ENCODE measurements around the gene SNX5. TPM values are rescaled to one million over a fixed set of nuclear protein-coding genes. Genes with fewer than 3 reads are reported as not detected.

Gene SNX5
- total and polyA plus RNA-seq, 5 experiments from 2014 or later: 38.8 to 68.2 (median 56.9) TPM

DNA sequence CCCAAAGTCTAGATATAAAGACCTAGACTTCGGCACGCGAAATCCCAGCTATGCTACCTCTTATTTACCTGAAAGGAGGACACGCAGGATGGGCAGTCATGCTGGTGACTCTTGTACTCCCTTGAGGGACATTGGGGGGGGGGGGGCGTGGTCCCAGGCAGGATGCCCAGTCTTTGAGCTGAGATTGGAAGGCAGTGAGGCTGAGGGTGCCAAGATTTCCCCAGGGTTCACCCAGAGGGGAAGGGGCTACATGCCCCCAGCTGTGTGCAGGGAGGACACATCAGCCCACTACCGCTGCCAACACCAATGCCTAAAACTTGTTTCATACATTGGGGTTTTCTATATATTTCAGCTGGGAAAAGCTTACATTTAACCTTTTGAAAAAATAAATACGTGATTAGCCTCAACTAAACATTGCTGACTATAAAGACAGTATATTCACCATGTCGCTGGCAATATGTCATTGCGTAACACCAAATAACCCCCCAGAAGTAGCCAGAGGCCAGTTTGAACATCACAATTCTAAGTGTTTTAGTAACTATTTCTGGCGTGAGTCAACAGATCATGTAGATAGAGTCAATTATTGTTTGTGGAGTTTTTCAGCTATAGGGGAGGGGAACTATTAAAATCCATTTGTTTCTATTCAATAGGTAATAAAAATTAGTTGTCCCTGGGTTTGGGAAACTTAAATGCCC, 21.8 kb upstream of the SNX5 start:
- Mint-ChIP-seq H3K27me3 (peaks cover 3 to 37% (median 9%) of the 10 kb centered on the region in 5 donors), H3K9me3 (peaks cover 0 to 1% (median 0%) of the 10 kb centered on the region in 9 donors), H3K4me1 (peaks cover 6 to 15% (median 13%) of the 10 kb centered on the region in 4 donors), H3K27ac (no peak overlapping the region), H3K36me3 (peaks cover 4 to 18% (median 7%) of the 10 kb centered on the region in 3 donors), H3K4me3 (no peak overlapping the region)
- POLR2A ChIA-PET: interaction anchor here (0.5 kb wide), 1 partner anchor 351 kb away, joined by 4 read pairs; no protein-coding TSS in a partner anchor
- ATAC-seq (no peak), DNase-seq (no peak)

DNA sequence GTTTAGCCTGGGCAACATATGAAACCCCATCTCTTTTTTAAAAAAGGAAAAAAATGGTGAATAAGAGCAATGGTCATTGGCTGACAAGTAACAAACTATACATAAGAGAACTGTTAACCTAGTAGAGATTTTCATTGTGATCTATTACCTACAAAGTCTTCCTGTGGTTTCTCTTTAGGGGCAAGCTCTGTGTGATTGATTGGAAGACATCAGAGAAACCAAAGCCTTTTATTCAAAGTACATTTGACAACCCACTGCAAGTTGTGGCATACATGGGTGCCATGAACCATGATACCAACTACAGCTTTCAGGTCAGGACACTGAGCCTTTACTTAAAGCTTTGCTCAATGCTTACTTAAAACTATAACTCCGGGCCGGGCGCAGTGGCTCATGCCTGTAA, 19.4 kb upstream of the SNX5 start:
- ATAC-seq: peak; percentile 98 to 99
- peaks cover 0 to 13% (median 4%) of the 10 kb centered on the region in 5 donors for H3K27me3 Mint-ChIP-seq
- peaks cover 6 to 16% (median 15%) of the 10 kb centered on the region in 4 donors for H3K4me1 Mint-ChIP-seq

DNA sequence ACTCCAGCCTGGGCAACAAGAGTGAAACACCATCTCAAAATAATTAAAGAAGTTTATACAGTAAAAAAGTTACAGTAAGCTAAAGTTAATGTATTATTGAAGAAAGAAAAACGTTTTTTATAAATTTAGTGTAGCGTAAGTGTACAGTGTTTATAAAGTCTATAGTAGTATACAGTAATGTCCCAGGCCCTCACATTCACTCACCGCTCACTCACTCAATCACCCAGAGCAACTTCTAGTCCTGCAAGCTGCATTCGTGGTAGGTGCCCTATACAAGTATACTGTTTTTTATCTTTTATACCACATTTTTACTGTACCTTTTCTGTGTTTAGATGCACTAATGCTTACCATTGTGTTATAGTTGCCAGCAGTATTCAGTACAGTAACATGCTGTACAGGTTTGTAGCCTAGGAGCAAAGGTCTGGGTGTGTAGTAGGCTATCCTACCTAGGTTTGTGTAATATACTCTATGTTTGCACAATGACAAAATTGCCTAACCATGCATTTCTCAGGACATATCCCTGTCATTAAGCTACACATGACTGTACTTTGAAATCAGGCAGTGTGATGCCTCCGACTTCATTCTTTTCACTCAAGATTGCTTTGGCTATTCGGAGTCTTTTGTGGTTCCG, 16.9 kb upstream of the SNX5 start:
- no peaks in the 10 kb centered on the region for H3K9me3 Mint-ChIP-seq
- DNase-seq (no peak), ATAC-seq (no peak)
- peaks cover 0 to 1% (median 0%) of the 10 kb centered on the region in 5 donors for H3K27me3 Mint-ChIP-seq
- H3K4me3 Mint-ChIP-seq: no peak overlapping the region
- peaks cover 6 to 16% (median 15%) of the 10 kb centered on the region in 4 donors for H3K4me1 Mint-ChIP-seq
- H3K36me3 Mint-ChIP-seq: peaks cover 0 to 18% (median 7%) of the 10 kb centered on the region in 3 donors
- H3K27ac Mint-ChIP-seq: no peak overlapping the region
- POLR2A ChIA-PET: interaction anchor here (1.2 kb wide), 1 partner anchor 21 kb away, joined by 3 read pairs; no protein-coding TSS in a partner anchor

More for the DNA sequence above, 19.4 kb upstream of the SNX5 start:
- peaks cover 4 to 18% (median 8%) of the 10 kb centered on the region in 3 donors for H3K36me3 Mint-ChIP-seq
- POLR2A ChIA-PET: interaction anchor here (1.6 kb wide), 2 partner anchors 20 to 21 kb away, joined by 3 to 4 read pairs; partner anchors contain the start of genes MGME1 and SNX5
- peak in 5 of 10 donors; percentile 37 to 82 (median 64) for DNase-seq
- peak overlapping the region in 2 of 10 donors; percentile 9 to 62 for H3K27ac Mint-ChIP-seq
- H3K4me3 Mint-ChIP-seq: peak overlapping the region in 9 of 10 donors; percentile 12 to 71 (median 51)
- no peaks in the 10 kb centered on the region for H3K9me3 Mint-ChIP-seq

DNA sequence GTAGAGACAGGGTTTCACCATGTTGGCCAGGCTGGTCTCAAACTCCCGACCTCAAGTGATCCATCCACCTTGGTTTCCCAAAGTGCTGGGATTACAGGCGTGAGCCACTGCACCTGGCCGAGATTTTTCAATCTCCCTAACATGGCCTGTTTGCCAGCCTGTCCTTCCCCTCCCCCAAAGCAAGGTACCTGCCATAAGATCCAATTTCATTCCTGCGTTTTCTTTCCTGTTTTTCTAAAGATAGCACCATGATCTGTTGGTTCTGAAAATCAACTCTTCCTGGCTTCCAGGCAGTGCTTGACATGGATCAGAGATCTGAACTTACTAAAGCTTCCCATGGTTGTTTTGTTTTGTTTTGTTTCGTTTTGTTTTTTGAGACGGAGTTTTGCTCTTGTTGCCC, 7.7 kb upstream of the SNX5 start:
- H3K36me3 Mint-ChIP-seq: peaks cover 0 to 48% (median 10%) of the 10 kb centered on the region in 3 donors
- H3K9me3 Mint-ChIP-seq: no peaks in the 10 kb centered on the region
- DNase-seq (no peak), ATAC-seq (no peak)
- no peak overlapping the region for H3K4me3 Mint-ChIP-seq
- POLR2A ChIA-PET: no interaction called here
- H3K27ac Mint-ChIP-seq: no peak overlapping the region
- H3K27me3 Mint-ChIP-seq: peaks cover 0 to 1% (median 0%) of the 10 kb centered on the region in 5 donors
- peaks cover 4 to 39% (median 23%) of the 10 kb centered on the region in 4 donors for H3K4me1 Mint-ChIP-seq

DNA sequence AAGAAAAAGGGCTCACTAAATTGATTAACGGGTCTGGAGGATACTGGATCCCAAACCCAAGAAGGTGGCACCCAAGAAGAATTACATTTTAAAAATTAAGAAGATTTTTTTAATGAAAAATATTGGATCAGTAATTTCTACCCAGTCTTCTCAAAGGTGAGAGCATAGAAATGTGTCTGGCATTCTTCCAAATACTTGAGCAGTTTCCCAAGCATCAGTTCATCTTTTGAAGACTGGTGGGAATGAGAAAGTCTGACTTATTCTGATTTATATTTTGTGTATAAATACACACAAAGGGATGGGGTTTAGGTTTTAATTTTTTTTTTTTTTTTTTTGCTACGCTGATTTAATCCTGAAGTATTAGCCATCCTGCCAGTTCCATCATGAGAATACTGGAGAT, 3.5 kb upstream of the SNX5 start:
- POLR2A ChIA-PET: no interaction called here
- ATAC-seq: no peak
- H3K27me3 Mint-ChIP-seq: no peaks in the 10 kb centered on the region
- H3K36me3 Mint-ChIP-seq: peaks cover 0 to 31% (median 8%) of the 10 kb centered on the region in 3 donors
- H3K4me3 Mint-ChIP-seq: peak overlapping the region in 6 of 10 donors; percentile 18 to 88 (median 45)
- peak overlapping the region in 3 of 10 donors; percentile 55 to 58 (median 56) for H3K27ac Mint-ChIP-seq
- H3K4me1 Mint-ChIP-seq: peaks cover 13 to 61% (median 45%) of the 10 kb centered on the region in 4 donors
- H3K9me3 Mint-ChIP-seq: no peaks in the 10 kb centered on the region
- no peak for DNase-seq

DNA sequence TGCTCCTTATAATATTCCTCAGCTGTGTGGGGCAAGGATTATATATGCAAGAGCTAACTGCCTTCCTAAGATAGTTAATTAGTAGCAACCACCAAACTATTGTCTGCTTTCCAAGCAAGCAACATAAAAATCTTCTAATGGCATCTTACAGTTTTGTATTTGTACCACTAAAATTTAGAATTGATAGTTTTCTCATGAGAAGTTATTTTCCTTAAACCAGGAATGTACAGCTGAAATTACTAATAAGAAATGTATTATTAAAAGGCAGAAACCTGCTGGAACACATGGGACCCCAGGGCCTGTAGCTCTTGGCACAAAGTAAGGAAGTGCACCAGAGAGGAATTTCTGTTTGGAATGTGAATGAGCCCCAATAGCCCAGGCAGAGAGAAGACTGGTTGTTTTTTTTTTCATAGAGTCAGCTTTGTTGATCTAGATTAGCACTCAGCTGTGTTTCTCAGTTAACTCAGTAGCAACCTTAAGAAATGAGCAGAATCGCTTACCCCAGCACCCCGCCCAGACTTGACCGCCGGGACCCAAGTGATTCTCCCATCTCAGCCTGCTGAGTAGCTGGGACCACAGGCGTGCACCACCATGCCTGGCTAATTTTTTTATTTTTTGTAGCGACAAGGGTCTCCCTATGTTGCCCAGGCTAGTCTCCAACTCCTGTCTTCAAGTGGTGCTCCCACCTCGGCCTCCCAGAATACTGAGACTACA, 2.9 kb upstream of the SNX5 start:
- peaks cover 18 to 67% (median 52%) of the 10 kb centered on the region in 4 donors for H3K4me1 Mint-ChIP-seq
- ATAC-seq (no peak), DNase-seq (no peak)
- H3K27me3 Mint-ChIP-seq: no peaks in the 10 kb centered on the region
- H3K4me3 Mint-ChIP-seq: peak overlapping the region in 6 of 10 donors; percentile 31 to 88 (median 46)
- peaks cover 0 to 24% (median 8%) of the 10 kb centered on the region in 3 donors for H3K36me3 Mint-ChIP-seq
- H3K9me3 Mint-ChIP-seq: no peaks in the 10 kb centered on the region
- POLR2A ChIA-PET: interaction anchor here (0.6 kb wide), 1 partner anchor 30 kb away, joined by 4 read pairs; no protein-coding TSS in a partner anchor
- peak overlapping the region in 3 of 10 donors; percentile 55 to 93 (median 56) for H3K27ac Mint-ChIP-seq

DNA sequence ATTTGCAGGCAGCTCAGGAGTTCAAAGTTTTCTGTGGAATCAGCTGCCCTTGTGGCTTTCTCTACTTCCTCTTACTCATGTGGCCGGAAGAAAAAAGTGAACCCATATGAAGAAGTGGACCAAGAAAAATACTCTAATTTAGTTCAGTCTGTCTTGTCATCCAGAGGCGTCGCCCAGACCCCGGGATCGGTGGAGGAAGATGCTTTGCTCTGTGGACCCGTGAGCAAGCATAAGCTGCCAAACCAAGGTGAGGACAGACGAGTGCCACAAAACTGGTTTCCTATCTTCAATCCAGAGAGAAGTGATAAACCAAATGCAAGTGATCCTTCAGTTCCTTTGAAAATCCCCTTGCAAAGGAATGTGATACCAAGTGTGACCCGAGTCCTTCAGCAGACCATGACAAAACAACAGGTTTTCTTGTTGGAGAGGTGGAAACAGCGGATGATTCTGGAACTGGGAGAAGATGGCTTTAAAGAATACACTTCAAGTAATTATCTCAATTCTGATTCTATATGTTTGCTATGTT, 1.4 kb upstream of the SNX5 start:
- Mint-ChIP-seq H3K9me3 (no peaks in the 10 kb centered on the region), H3K27ac (peak overlapping the region; percentile 80 to 99 (median 98)), H3K27me3 (no peaks in the 10 kb centered on the region), H3K4me3 (peak overlapping the region; percentile 86 to 97 (median 94)), H3K4me1 (peaks cover 26 to 76% (median 67%) of the 10 kb centered on the region in 4 donors), H3K36me3 (peaks cover 0 to 13% (median 0%) of the 10 kb centered on the region in 3 donors)
- DNase-seq (peak in 4 of 10 donors; percentile 6 to 37 (median 18)), ATAC-seq (no peak)
- POLR2A ChIA-PET: interaction anchor here (0.9 to 4.1 kb wide), 5 partner anchors 14 to 318 kb away, joined by 3 to 25 read pairs (median 3); partner anchors contain the start of genes KAT14, PET117 and RRBP1

DNA sequence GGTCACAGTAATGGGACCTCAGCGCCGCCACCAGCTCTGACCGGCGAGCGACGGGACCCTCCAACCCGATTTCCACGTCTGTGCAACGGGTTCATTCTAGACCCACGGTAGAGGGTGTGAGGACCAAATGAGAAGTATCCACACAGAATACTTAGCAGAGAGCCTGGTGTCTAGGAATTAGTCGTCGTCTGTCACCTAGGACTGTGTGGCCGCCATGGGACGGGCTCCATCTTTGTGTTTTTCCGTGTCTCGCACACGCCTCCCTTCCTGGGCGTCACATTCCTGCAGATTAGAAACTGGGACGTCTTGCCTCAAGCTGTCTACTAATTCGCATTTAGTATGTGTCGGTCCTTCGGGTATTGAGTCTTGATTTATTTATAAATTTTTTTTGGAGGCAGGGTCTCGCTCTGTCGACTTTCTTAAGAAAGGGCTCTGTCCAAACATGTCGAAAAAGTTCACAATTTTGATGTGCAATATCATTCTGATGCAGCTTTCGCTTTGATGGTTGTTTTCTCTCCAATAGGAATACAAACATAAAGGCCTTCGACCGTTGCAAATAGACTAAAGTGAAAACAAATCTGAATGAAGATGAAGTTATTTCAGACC, 787 bp upstream of the SNX5 start:
- peak; percentile 5 for ATAC-seq
- Mint-ChIP-seq H3K9me3 (no peaks in the 10 kb centered on the region), H3K36me3 (peaks cover 0 to 13% (median 0%) of the 10 kb centered on the region in 3 donors), H3K27me3 (no peaks in the 10 kb centered on the region), H3K27ac (peak overlapping the region; percentile 93 to 99 (median 98)), H3K4me3 (peak overlapping the region; percentile 86 to 97 (median 94)), H3K4me1 (peaks cover 29 to 79% (median 72%) of the 10 kb centered on the region in 4 donors)
- DNase-seq: no peak
- POLR2A ChIA-PET: interaction anchor here (0.9 to 4.1 kb wide), 5 partner anchors 15 to 318 kb away, joined by 3 to 25 read pairs (median 3); partner anchors contain the start of genes KAT14, PET117 and RRBP1

DNA sequence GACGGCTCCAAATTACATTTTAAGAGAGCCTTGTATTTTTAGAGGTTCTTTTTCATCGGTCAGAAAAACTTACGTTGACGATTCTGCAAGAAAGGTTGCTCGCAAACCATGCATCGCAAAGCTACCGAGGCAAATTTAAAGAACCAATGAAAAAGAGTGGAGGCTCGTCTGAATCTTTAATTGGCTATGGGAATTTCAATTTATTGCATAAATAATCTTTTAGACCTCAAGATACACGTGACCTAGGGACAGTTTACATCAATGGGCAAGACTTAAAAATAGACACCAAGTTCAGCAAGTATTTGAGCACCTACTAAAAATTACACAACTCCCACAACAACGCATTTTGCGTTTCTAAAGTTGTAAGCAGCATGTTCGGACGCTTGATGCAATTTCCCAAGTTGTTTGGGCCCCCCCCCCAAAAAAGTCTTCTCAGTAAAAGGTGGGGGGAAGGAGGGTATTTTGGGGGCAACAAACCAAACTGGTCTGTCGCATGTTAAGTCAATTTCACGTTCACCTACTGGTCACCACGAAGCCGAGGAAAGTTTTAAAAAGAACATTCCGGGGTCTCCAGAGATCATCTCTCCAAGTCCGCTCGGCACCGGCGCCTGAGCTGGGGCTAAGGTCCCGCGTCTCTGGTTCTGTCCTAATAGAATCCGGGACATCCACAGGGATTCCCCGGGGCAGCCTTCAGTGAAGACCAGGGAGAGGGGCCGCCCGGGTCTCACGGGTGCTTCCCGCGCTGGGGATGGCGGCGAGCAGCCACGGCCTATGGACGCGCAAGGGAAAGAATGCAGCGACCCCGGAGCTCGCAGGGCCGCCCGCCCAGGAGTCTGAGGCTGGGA, 851 bp downstream of the SNX5 start:
- DNase-seq: peak in 3 of 10 donors; percentile 6 to 17 (median 11)
- peaks cover 32 to 84% (median 76%) of the 10 kb centered on the region in 4 donors for H3K4me1 Mint-ChIP-seq
- ATAC-seq: no peak
- POLR2A ChIA-PET: interaction anchor here (0.6 to 4.1 kb wide), 13 partner anchors 9 to 540 kb away, joined by 3 to 25 read pairs (median 4); partner anchors contain the start of genes KAT14, PET117, RRBP1 and SEC23B
- peak overlapping the region; percentile 82 to 95 (median 91) for H3K4me3 Mint-ChIP-seq
- H3K9me3 Mint-ChIP-seq: no peaks in the 10 kb centered on the region
- peak overlapping the region; percentile 79 to 97 (median 94) for H3K27ac Mint-ChIP-seq
- peaks cover 0 to 12% (median 0%) of the 10 kb centered on the region in 3 donors for H3K36me3 Mint-ChIP-seq
- no peaks in the 10 kb centered on the region for H3K27me3 Mint-ChIP-seq

DNA sequence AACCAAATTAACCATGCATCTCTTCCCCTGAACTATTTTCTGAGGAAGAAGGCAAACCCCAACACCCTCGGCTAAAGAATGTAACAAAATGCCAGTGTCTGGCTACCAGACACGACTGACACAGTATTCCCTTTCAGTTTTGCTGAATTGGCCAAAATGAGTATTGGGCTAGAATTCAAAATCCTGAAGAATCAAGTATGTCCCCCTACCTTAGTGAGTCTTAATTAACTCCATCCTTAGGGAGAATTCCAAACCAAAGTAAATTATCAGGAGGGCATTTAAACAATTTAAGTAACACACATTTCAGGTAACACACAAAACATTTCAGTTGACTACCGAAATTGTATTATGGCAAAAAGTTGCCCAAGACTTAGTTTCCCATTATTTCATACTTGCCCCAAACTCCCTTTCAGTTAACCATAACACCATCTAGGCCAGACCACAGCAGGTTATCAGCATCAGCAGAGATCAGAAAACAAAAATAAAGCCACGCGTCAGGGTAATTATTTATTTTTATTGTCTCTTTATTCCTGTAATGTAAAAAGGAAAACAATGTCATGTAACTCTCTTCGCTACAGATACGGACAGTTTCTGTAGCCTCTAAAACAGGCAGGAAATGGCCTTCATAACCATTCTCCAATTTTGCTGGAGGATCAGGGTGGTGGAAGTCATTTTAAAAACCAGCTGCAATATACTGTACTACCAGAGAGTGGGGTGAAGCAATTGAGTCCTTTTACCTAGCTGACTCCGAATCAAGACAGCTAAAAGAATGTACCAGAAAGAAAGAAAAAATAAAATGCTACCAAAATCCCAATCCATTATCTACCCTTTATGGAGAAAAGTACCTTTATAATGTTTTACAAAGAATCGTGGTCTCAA, 1.9 kb downstream of the SNX5 start:
- peak overlapping the region; percentile 82 to 95 (median 91) for H3K4me3 Mint-ChIP-seq
- ATAC-seq (peak; percentile 9 to 34), DNase-seq (peak in 3 of 10 donors; percentile 42 to 50 (median 46))
- H3K27ac Mint-ChIP-seq: peak overlapping the region; percentile 79 to 97 (median 94)
- H3K4me1 Mint-ChIP-seq: peaks cover 35 to 82% (median 77%) of the 10 kb centered on the region in 4 donors
- H3K27me3 Mint-ChIP-seq: no peaks in the 10 kb centered on the region
- no peaks in the 10 kb centered on the region for H3K9me3 Mint-ChIP-seq
- POLR2A ChIA-PET: interaction anchor here (0.6 to 4.1 kb wide), 8 partner anchors 8 to 541 kb away, joined by 3 to 25 read pairs (median 6); partner anchors contain the start of genes DZANK1, KAT14, PET117 and POLR3F
- peaks cover 0 to 3% (median 0%) of the 10 kb centered on the region in 3 donors for H3K36me3 Mint-ChIP-seq
